Left ventricle myocardium inferior (tissue), 1 donor: ENCODE measurements around the gene ADGRE3. TPM values are rescaled to one million over a fixed set of nuclear protein-coding genes. Genes with fewer than 3 reads are reported as not detected.
"Not testable (repeated sequence)": the region's sequence is repeated elsewhere in the genome, so short reads cannot be mapped to it uniquely, and the experiment has no call there.

Source experiments
- DNase-seq: peaks from one replicate; pipeline ENCODE4 v3.0.0-alpha.2; 2020
- H3K27ac ChIP-seq: fragments of 200-600 bp; replicated peaks from 2 replicates; pipeline ENCODE4 v1.8.0; 2021
- H3K27me3 ChIP-seq: fragments of 200-600 bp; 2 replicates; pipeline ENCODE4 v1.8.0; 2021; ENCODE audit warnings: low read depth
- H3K36me3 ChIP-seq: fragments of 200-600 bp; 2 replicates; pipeline ENCODE4 v1.8.0; 2021
- H3K4me1 ChIP-seq: fragments of 200-600 bp; 2 replicates; pipeline ENCODE4 v1.8.0; 2021
- H3K4me3 ChIP-seq: fragments of 200-600 bp; 2 replicates; pipeline ENCODE4 v1.8.0; 2021; ENCODE audit warnings: mild to moderate bottlenecking, moderate library complexity
- H3K9me3 ChIP-seq: fragments of 200-600 bp; replicated peaks from 2 replicates; pipeline ENCODE4 v1.8.0; 2021
- intact Hi-C: fragments of 100-400 bp; cut with micrococcal nuclease; formaldehyde crosslinking; loops from one replicate; pipeline ENCODE4 v1.11.0; 2022
- total RNA-seq: library from RNA; stranded (reverse); fragmentation: NEBNext Ultra II Directional; extraction: Animal tissue kit (Norgen Biotek cat#: 25700); gene quantifications from one replicate; pipeline ENCODE4 v1.2.1, GENCODE V29; 2021
- TF ChIP-seq, protein P1 (sequence below): fragments of 200-600 bp; IDR thresholded peaks from 2 replicates; pipeline ENCODE4 v1.8.0; 2021; ENCODE audit warnings: antibody characterized with exemption, mild to moderate bottlenecking, borderline replicate concordance
- donor health status: DM: no; HTN: yes; CAD: no; lungs with severe emphysema.

The ADGRE3 gene
- total RNA-seq, 1 donor from 2014 or later = not detected

DNA sequence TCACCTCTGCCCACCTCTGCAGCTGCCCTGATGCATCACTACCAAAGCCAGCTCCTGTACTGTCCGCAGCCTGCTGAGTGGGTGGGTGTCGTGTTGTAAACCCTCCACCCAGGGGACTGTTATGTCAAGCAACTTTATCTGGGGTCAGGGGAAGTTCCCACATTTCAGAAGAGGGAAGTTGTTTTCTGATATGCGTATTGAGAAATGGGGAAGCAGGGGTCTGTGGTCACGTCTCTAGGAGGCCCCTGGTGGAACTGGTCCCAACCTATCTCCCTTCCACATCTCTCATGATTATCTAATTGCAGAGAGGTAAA, 60.6 kb downstream of the ADGRE3 start:
- DNase-seq = no peak
- Histone ChIP-seq H3K4me3 (no peak overlapping the region), H3K4me1 (no peaks in the 10 kb centered on the region), H3K36me3 (no peaks in the 10 kb centered on the region), H3K27ac (no peak overlapping the region), H3K27me3 (peaks cover 10% of the 10 kb centered on the region), H3K9me3 (peaks cover 10% of the 10 kb centered on the region)
- TF ChIP-seq, protein P1, sequence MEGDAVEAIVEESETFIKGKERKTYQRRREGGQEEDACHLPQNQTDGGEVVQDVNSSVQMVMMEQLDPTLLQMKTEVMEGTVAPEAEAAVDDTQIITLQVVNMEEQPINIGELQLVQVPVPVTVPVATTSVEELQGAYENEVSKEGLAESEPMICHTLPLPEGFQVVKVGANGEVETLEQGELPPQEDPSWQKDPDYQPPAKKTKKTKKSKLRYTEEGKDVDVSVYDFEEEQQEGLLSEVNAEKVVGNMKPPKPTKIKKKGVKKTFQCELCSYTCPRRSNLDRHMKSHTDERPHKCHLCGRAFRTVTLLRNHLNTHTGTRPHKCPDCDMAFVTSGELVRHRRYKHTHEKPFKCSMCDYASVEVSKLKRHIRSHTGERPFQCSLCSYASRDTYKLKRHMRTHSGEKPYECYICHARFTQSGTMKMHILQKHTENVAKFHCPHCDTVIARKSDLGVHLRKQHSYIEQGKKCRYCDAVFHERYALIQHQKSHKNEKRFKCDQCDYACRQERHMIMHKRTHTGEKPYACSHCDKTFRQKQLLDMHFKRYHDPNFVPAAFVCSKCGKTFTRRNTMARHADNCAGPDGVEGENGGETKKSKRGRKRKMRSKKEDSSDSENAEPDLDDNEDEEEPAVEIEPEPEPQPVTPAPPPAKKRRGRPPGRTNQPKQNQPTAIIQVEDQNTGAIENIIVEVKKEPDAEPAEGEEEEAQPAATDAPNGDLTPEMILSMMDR = no peak
- intact Hi-C loops = no loop called here

DNA sequence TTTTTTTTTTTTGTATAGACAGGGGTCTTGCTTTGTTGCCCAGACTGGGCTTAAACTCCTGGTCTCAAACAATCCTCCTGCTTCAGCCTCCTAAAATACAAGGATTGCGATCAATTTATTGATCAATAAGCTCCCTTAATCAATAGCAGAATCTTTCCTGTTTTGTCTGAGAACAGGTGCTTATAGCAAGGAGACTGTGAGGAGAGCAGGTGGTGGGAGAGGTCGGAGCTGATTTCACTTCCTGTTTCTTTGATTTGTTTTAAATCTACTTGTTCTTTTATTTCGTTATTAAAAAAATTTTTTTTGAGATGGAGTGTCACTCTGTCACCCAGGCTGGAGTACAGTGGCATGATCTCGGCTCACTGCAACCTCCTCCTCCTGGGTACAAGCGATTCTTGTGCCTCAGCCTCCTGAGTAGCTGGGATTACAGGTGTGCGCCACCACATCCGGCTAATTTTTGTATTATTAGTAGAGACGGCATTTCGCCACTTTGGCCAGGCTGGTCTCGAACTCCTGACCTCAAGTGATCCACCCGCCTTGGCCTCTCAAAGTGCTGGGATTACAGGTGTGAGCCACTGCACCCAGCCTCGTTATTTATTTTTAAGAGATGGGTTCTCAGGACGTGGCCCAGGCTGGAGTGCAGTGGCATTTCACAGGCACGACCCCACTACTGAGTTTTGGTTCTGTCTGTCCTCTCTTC, 61.1 kb downstream of the ADGRE3 start:
- intact Hi-C loops, H3K27ac ChIP-seq: not testable (repeated sequence)

DNA sequence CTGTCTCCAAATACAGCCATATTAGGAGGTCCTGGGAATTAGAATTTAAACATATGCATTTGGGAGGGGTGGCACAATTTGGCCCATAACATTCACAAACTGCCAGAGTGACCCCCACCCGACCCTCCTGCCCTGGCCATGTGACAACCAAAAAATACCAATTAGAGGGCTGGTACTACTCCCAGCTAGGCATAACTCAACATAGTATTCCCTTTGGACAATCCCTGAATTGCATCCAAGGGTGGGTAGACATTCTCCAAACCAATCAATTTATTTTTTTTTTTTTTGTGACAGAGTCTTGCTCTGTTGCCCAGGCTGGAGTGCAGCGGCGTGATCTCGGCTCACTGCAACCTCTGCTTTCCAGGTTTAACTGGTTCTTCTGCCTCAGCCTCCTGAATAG, 62.0 kb downstream of the ADGRE3 start:
- intact Hi-C loops = no loop called here
- Histone ChIP-seq H3K9me3 (no peaks in the 10 kb centered on the region), H3K36me3 (no peaks in the 10 kb centered on the region), H3K4me1 (no peaks in the 10 kb centered on the region), H3K4me3 (no peak overlapping the region), H3K27me3 (peaks cover 10% of the 10 kb centered on the region), H3K27ac (no peak overlapping the region)
- no peak for DNase-seq
- TF ChIP-seq, protein P1 = no peak

More for the DNA sequence above, 61.1 kb downstream of the ADGRE3 start:
- not testable (repeated sequence) for H3K4me1 ChIP-seq, DNase-seq, H3K9me3 ChIP-seq, H3K4me3 ChIP-seq, H3K36me3 ChIP-seq
- H3K27me3 ChIP-seq = peaks cover 10% of the 10 kb centered on the region

DNA sequence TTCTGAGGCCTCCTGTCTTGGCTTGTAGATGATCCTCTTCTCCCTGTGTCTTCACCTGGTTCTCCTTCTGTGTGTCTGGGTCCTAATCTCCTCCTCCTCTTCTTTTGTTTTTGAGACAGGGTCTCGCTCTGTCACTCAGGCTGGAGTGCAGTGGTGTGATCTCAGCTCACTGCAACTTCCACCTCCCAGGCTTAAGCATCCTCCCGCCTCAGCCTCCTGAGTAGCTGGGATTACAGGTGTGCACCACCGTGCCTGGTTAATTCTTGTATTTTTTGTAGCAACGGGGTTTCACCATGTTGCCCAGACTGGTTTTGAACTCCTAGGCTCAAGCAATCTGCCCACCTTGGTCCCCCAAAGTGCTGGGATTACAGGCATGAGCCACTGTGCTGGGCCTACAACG, 62.4 kb downstream of the ADGRE3 start:
- H3K4me1 ChIP-seq, DNase-seq, H3K36me3 ChIP-seq, H3K4me3 ChIP-seq, H3K9me3 ChIP-seq, H3K27ac ChIP-seq, intact Hi-C loops: not testable (repeated sequence)
- peaks cover 10% of the 10 kb centered on the region for H3K27me3 ChIP-seq

DNA sequence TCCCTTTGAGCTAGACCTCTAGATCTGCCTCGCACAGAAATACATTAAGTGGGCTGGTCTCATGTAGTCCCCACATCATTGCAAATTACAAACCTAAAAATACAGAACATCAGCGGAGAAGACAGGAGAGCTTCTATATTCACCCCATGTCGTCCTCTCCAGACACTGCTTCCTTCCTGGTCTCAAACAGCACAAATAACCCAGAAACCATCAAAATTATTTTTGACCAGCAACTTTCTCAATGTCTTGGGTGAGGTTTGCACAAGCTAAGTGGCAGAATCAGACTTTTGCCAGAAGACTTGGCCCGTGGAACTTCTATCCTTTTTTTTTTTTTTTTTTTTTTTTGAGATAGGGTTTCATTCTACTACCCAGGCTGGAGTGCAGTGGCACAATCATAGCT, 63.6 kb downstream of the ADGRE3 start:
- intact Hi-C loops = no loop called here
- Histone ChIP-seq H3K4me3 (no peak overlapping the region), H3K36me3 (no peaks in the 10 kb centered on the region), H3K9me3 (no peaks in the 10 kb centered on the region), H3K27me3 (peaks cover 8% of the 10 kb centered on the region), H3K4me1 (no peaks in the 10 kb centered on the region), H3K27ac (no peak overlapping the region)
- DNase-seq = no peak
- TF ChIP-seq, protein P1 = no peak

DNA sequence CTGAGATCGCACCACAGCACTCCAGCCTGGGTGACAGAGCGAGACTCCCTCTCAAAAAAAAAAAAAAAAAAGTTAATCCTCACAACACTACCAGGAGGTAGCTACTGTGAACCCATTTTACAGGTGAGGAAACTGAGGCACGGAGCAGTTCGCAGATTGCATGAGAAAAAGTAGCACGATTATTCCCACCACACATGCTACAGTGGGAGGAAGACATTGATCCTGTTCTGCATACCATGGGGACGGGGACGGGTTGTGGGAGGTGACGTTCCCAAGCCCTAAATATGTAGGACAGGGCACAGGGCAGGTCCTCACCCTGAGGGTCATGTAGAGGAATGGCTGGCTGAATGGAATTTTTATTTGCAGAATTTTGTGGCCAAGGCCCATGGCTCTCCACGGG, 68.0 kb downstream of the ADGRE3 start:
- Histone ChIP-seq H3K4me1 (no peaks in the 10 kb centered on the region), H3K9me3 (peaks cover 7% of the 10 kb centered on the region), H3K4me3 (no peak overlapping the region), H3K27ac (no peak overlapping the region), H3K27me3 (peaks cover 15% of the 10 kb centered on the region), H3K36me3 (no peaks in the 10 kb centered on the region)
- TF ChIP-seq, protein P1 = no peak
- intact Hi-C loops = no loop called here
- no peak for DNase-seq

DNA sequence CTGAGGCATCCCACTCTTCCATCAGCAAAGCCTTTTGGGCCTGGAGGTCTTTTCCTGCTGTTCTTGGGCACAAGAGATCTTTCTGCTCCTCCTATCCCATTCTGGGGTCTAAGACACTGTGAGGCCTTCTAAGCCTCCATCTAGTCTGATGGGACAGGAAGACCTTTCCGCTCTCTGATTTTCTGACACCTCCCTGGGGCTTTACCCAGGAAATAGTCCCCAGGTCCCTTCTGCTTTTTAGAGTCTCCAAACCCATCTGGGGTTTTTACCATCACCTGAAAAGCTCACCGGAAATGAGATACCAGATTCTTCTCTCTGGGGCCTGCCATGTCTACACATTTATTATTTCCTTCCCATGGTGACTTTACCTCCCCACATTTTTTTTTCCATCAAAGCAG, 70.7 kb downstream of the ADGRE3 start:
- Histone ChIP-seq H3K27me3 (peaks cover 26% of the 10 kb centered on the region), H3K9me3 (peaks cover 7% of the 10 kb centered on the region), H3K36me3 (no peaks in the 10 kb centered on the region), H3K4me3 (no peak overlapping the region), H3K27ac (no peak overlapping the region), H3K4me1 (no peaks in the 10 kb centered on the region)
- no peak for DNase-seq
- intact Hi-C loops = no loop called here
- TF ChIP-seq, protein P1 = no peak
